ENCODE data around the gene LLGL1.

The LLGL1 gene

GRCh38 chr17:18253947-18254821 is 28.7 kb downstream of the LLGL1 start:
- DNase-seq, result no peak

GRCh38 chr17:18254888-18255649 is 29.6 kb downstream of the LLGL1 start:
- DNase-seq, result no peak

GRCh38 chr17:18256351-18256750 is 30.9 kb downstream of the LLGL1 start:
- DNase-seq, result no peak

GRCh38 chr17:18256776-18257175 is 31.3 kb downstream of the LLGL1 start:
- no peak for DNase-seq

- peak; percentile 79 for DNase-seq
These were observed 32.0 kb downstream of the LLGL1 start for GRCh38 chr17:18257268-18257981.

GRCh38 chr17:18257982-18258355 is 32.5 kb downstream of the LLGL1 start:
- DNase-seq, result peak; percentile 96

- peak; percentile 84 for DNase-seq
These were observed 33.1 kb downstream of the LLGL1 start, which contains the start of gene FLII for GRCh38 chr17:18258356-18259038. TSS of gene FLII (minus strand) at chr17:18258738. CDS start at chr17:18258690, 48 bp downstream.

- no peak for DNase-seq
These were observed 34.3 kb downstream of the LLGL1 start for GRCh38 chr17:18259621-18260331.

- peak; percentile 99 for DNase-seq
These were observed 35.1 kb downstream of the LLGL1 start, which contains the start of gene MIEF2 for GRCh38 chr17:18260332-18261145. TSS of gene MIEF2 (plus strand) at chr17:18260662. CDS start at chr17:18262721, 2,059 bp downstream.

- peak; percentile 92 for DNase-seq
These were observed 35.7 kb downstream of the LLGL1 start for GRCh38 chr17:18261146-18261515.

- DNase-seq, result no peak
These were observed 36.2 kb downstream of the LLGL1 start for GRCh38 chr17:18261659-18262058.

GRCh38 chr17:18262111-18262510 is 36.7 kb downstream of the LLGL1 start:
- DNase-seq, result no peak

GRCh38 chr17:18262641-18263040 is 37.2 kb downstream of the LLGL1 start:
- DNase-seq, result no peak

GRCh38 chr17:18263885-18264682 is 38.6 kb downstream of the LLGL1 start:
- no peak for DNase-seq

- no peak for DNase-seq
These were observed 41.9 kb downstream of the LLGL1 start for GRCh38 chr17:18267366-18267765.

GRCh38 chr17:18267927-18268711 is 42.7 kb downstream of the LLGL1 start:
- DNase-seq, result peak; percentile 99

- peak; percentile 53 for DNase-seq
These were observed 44.9 kb downstream of the LLGL1 start for GRCh38 chr17:18270046-18270931.

GRCh38 chr17:18277076-18277475 is 51.6 kb downstream of the LLGL1 start:
- no peak for DNase-seq
